GM12874 (cell line): ENCODE data around the gene RABGAP1L.

Source experiments
- TF ChIP-seq, protein P1 (sequence below): IDR thresholded peaks from 2 replicates; pipeline ENCODE4 v1.5.1; 2011; ENCODE audit warnings: low read depth, mild to moderate bottlenecking, control low read depth, low read length, moderate library complexity; ENCODE audit not compliant: insufficient read depth

The RABGAP1L gene

DNA sequence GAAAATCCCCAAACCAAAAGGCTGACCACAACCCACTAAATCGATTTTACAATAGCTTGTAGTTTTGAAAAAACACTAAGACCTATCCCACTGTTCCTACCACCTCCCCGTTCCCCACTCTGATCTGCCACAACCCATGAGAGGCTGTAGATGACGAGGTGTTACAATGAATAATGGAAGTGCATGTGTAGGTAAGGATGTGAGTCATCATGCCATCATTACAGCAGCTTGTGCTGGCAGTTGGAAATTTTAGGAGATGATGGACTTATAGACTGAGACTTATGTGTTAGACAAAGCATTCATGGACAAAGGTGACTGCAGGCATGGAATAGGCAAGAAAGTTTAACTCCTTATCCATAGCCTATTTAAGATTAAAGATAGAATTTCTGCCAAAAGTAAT lies 655.7 kb downstream of the RABGAP1L start:
- TF ChIP-seq, protein P1, sequence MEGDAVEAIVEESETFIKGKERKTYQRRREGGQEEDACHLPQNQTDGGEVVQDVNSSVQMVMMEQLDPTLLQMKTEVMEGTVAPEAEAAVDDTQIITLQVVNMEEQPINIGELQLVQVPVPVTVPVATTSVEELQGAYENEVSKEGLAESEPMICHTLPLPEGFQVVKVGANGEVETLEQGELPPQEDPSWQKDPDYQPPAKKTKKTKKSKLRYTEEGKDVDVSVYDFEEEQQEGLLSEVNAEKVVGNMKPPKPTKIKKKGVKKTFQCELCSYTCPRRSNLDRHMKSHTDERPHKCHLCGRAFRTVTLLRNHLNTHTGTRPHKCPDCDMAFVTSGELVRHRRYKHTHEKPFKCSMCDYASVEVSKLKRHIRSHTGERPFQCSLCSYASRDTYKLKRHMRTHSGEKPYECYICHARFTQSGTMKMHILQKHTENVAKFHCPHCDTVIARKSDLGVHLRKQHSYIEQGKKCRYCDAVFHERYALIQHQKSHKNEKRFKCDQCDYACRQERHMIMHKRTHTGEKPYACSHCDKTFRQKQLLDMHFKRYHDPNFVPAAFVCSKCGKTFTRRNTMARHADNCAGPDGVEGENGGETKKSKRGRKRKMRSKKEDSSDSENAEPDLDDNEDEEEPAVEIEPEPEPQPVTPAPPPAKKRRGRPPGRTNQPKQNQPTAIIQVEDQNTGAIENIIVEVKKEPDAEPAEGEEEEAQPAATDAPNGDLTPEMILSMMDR = no peak

DNA sequence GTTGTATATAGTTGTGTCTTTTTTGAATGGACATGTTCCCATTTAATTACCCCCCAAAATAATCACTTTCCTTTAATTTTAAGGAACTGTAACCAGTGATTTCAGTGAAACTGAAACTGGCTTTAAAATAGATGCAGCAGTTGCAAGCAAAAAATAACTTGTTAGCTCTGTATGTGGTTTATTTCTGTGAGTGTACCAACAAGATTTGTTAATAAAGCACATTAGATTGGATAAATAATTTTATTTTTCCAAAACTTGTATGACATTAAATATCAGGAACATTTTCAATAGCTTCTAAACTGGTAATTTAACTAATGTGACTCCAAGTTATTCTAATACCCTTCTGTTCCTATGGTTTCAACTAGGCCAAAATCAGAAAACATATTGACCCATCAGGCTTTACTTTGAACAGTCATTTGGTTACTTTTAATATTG lies 656.2 kb downstream of the RABGAP1L start:
- TF ChIP-seq, protein P1 = no peak

DNA sequence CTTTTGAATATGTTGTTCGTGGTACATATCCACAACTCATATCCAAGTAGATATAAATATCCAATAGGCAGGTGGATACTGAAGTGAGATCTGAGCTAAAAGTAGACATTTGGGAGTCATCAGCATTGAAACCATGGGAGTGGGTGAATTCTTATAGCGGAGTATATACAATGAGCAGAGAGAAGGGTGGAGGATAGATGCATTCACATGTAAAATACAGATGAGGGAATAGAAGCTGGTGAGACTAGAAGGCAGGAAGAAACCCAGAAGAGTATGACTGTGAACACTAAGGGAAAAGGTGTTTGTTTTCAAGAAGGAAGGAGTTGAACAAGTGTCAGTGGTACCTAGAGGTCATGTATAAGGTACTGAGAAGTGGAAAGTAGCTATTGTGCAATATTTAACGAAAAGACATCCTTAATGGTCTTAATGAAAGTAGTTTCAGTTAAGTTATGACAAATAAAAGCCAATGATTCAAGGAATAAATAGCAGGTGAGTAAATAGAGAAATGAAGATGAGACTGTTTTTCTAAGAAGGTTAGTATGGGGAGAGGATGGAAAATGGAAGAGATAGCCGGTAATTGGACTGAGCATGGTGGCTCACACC lies 658.8 kb downstream of the RABGAP1L start:
- TF ChIP-seq, protein P1 = no peak

DNA sequence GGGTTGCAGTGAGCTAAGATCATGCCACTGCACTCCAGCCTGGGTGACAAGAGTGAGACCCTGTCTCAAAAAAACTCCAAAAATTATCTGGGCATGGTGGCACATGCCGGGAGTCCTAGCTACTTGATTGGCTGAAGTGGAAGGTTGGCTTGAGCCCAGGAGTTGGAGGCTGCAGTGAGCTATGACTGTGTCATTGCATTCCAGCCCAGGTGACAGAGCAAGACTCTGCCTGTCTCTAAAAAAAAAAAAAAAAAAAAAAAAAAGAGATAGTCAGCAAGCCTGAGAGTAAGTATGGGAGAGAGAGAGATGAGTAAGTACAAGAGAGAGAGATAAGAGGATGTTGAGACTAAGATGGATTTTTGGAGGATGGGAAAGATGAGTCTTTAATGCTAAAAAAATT lies 659.6 kb downstream of the RABGAP1L start:
- TF ChIP-seq, protein P1 = no peak

DNA sequence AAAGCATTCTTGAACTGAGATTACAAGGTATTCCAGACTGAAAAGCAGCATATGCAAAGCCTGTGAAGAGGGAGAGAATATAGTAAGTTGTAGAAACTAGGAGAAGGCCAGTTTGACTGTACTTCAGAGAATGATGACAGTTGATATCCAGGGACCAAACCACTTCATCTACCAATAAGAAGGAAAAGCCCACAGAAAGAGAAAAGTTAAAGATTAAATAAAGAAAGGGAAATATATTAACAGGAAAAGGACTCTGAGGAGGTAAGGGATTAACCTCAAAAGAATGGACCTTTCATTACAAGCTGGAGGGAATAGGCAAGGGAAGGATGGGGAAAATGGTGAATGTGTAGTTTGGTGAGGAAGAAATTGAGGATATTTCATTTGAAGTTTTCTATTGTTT lies 660.3 kb downstream of the RABGAP1L start:
- TF ChIP-seq, protein P1 = no peak

DNA sequence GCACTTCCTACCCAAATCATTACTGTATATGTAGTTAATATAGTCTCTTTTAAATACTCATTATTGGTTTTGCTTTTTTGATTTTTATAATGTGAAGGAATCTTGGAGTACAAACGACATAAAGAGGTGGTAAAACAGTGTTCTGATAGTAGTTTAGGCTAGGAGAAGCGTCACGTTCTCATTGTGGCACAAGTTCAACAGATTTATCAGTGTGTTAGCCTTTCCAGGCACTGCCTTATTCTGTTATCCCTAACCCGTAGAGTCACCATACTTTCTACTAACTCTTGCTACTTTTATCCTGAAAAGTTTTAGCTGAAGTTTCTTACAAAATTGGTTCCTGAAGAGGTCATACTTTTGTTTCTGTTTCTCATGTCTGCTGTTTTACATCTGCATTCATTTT lies 665.8 kb downstream of the RABGAP1L start:
- TF ChIP-seq, protein P1 = no peak

DNA sequence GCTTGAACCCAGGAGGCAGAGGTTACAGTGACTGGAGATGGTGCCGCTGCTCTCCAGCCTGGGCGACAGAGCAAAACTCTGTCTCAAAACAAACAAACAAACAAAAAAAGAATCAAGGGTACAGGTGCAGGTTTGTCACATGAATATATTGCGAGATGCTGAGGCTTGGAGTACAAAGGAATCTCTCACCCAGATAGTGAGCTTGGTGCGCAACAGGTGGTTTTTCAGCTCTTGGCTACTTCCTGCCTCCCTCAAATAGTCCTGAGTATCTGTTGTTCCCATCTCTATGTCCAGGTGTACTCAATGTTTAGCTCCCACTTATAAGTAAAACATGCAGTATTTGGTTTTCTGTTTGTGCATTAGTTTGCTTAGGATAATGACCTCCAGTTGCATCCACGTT lies 666.5 kb downstream of the RABGAP1L start:
- TF ChIP-seq, protein P1 = no peak
